Superior temporal gyrus (tissue), 1 donor: Measurements from ENCODE around the gene TMEM135.

Source experiments
- DNase-seq: peaks from one replicate; pipeline ENCODE4 v3.0.0-alpha.2; 2016; ENCODE audit errors: extremely low spot score

The TMEM135 gene

GRCh38 chr11:87194985-87195820 lies 157.5 kb downstream of the TMEM135 start:
- no peak for DNase-seq

- DNase-seq: no peak
Observed at GRCh38 chr11:87198266-87198881, 160.6 kb downstream of the TMEM135 start.

- DNase-seq: no peak
Observed at GRCh38 chr11:87201376-87201775, 163.6 kb downstream of the TMEM135 start.

- DNase-seq: no peak
Observed at GRCh38 chr11:87203907-87204602, 166.3 kb downstream of the TMEM135 start.

GRCh38 chr11:87212891-87213290 lies 175.2 kb downstream of the TMEM135 start:
- DNase-seq: no peak

GRCh38 chr11:87213444-87213843 lies 175.7 kb downstream of the TMEM135 start:
- no peak for DNase-seq

- no peak for DNase-seq
Observed at GRCh38 chr11:87215236-87215635, 177.5 kb downstream of the TMEM135 start.

GRCh38 chr11:87219266-87219665 lies 181.5 kb downstream of the TMEM135 start:
- no peak for DNase-seq

GRCh38 chr11:87223816-87224215 lies 186.1 kb downstream of the TMEM135 start:
- no peak for DNase-seq

- DNase-seq: no peak
Observed at GRCh38 chr11:87224486-87224885, 186.8 kb downstream of the TMEM135 start.

GRCh38 chr11:87228820-87229219 lies 191.1 kb downstream of the TMEM135 start:
- DNase-seq: no peak

- DNase-seq: no peak
Observed at GRCh38 chr11:87230995-87231394, 193.3 kb downstream of the TMEM135 start.

- DNase-seq: no peak
Observed at GRCh38 chr11:87232320-87232719, 194.6 kb downstream of the TMEM135 start.

- no peak for DNase-seq
Observed at GRCh38 chr11:87235366-87235765, 197.6 kb downstream of the TMEM135 start.

GRCh38 chr11:87236368-87236767 lies 198.6 kb downstream of the TMEM135 start:
- DNase-seq: no peak

GRCh38 chr11:87239001-87239400 lies 201.3 kb downstream of the TMEM135 start:
- no peak for DNase-seq

GRCh38 chr11:87239531-87239930 lies 201.8 kb downstream of the TMEM135 start:
- DNase-seq: no peak

- DNase-seq: no peak
Observed at GRCh38 chr11:87251560-87251959, 213.8 kb downstream of the TMEM135 start.

- DNase-seq: no peak
Observed at GRCh38 chr11:87252869-87253268, 215.1 kb downstream of the TMEM135 start.

GRCh38 chr11:87254562-87254961 lies 216.8 kb downstream of the TMEM135 start:
- DNase-seq: no peak

- no peak for DNase-seq
Observed at GRCh38 chr11:87255589-87255988, 217.9 kb downstream of the TMEM135 start.

- no peak for DNase-seq
Observed at GRCh38 chr11:87256694-87257340, 219.1 kb downstream of the TMEM135 start.
